ENCODE measurements around the gene TLE7.

GRCh38 chr16:71456801-71457200 is 14.9 kb upstream of the TLE7 start:
- TF ChIP-seq CTCF (IDR thresholded peaks at IDR 0.05) (no peak), POLR2A (IDR thresholded peaks at IDR 0.05) (no peak)

All from uterus (tissue), 2 donors.